GM18502 (cell line): ENCODE data around the gene NRAP.

Source experiments
- ATAC-seq: cut with Tn5 transposase; IDR thresholded peaks from one replicate; pipeline ENCODE4 v1.9.1; 2021; ENCODE audit warnings: mild to moderate bottlenecking; ENCODE audit not compliant: unreplicated experiment, poor library complexity

Gene NRAP

DNA sequence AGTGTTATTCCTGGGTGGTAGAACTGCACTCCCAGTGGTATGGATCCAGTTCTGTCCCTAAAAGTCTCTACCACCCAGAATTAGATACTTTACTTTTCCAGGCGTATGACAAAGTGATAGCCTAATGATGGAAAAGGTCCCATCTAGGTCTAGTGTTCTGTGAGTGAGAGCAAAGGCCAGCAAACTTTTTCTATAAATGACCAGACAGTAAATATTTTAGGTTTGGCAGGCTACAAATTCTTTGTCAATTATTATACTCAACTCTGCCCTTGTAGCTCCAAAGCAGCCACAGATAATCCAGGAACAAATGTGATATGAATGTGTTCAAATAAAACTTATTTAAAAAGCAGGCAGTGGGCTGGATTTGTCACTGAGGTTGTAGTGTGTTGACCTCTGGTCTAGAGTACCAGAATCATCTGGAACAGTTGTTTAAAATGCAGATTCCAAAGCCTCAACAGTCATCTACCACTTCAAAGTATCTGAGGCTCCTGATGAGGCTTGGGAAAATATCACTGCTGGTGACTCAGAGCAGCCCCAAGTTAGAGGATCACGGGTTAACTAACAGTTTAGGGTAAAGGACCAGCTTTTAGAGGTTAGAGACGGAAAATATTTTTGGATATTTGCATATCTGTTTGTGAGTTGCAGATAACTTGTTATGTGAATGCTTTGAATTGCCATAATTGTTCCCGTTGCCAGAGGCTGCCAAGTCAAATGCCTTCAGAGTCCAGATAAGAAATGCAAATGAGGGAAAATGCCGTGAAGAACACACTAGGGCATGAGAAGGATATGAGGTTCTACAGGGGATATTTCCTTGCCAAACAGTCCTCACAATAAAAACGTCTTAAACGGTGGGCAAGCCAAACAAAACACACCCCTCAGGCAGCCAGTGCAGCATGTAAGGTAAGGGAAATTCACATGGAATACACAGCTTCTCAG lies 19.4 kb downstream of the NRAP start:
- ATAC-seq = no peak

- ATAC-seq = no peak
Measured at GRCh38 chr10:113643183-113643582, 20.7 kb downstream of the NRAP start.

DNA sequence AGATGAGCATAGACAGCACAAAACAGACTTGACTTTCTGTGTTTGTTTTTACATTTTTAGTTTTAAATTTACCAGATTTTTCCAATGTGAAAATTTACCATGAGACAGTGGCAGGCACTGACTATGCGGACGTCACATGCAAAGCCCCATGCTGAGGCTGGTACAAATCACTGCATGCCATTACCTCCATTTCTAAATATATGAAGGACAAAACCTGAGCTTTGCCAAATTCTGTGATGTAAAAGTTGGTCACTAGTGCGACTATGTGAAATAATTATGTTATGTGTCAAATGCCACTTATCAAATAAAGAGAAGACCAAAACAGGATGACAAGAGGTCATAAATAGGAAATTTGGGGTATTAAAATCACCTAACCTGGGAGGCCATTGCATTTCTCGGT lies 22.1 kb downstream of the NRAP start:
- ATAC-seq = no peak

- no peak for ATAC-seq
Measured at GRCh38 chr10:113639966-113640365, 23.9 kb downstream of the NRAP start.

- ATAC-seq = no peak
Measured at GRCh38 chr10:113631684-113632367, 32.0 kb downstream of the NRAP start.

- no peak for ATAC-seq
Measured at GRCh38 chr10:113630929-113631533, 32.8 kb downstream of the NRAP start.

- no peak for ATAC-seq
Measured at GRCh38 chr10:113628607-113629153, 35.2 kb downstream of the NRAP start.

DNA sequence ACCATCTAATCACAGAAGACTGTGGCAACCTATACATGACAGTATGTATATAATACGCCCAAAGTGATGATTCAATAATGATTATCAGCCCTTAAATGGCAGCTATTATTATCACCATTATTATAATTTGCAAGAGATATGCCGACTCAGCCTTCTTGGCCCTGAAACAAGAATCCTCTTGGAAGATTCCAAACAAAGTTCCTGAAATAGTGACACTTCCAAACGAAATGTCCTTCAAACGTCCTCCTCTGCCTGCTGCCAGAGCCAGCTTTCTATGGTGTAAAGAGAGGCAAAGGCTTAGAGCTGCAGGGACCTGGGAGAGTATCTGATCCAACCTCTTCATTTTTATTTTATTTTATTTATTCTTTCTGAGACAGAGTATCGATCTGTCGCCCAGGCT lies 36.0 kb downstream of the NRAP start:
- no peak for ATAC-seq

GRCh38 chr10:113626809-113627355 lies 37.0 kb downstream of the NRAP start:
- no peak for ATAC-seq

DNA sequence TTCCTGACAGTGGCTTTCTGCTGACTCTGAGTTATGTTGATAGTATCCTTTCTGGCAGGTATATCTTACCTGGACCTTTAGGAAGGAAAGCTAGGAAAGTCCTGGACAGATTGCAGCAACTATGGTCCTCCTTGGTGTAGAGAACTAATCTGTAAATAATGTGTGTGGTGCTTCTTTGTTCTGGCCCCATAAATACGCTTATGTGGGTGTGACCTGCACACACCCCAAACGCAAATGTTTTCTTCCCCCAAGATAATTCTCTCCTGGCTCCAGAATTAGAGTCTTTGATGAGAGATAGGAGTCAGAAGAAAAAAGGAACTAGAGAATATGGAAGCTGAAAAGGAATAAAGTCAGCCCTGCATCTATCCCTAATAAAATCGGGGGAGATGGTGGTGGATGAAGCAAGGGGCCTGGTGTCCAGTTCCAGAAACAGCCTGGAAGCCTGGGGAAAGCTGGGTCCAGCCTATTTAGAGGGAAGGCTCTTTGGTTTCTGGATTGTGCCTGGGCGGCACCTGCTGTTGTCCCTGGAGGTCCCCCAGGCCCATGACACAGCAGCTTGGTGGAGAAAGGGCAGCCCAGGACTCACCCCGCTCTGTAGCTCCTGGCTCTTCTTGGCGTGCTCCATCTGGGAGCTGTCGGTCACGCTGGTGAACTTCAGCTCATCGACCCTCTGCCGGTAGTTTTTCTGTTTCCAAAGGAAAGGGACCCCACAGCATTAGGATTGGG lies 38.2 kb downstream of the NRAP start:
- no peak for ATAC-seq

- ATAC-seq = no peak
Measured at GRCh38 chr10:113622831-113623230, 41.0 kb downstream of the NRAP start.

DNA sequence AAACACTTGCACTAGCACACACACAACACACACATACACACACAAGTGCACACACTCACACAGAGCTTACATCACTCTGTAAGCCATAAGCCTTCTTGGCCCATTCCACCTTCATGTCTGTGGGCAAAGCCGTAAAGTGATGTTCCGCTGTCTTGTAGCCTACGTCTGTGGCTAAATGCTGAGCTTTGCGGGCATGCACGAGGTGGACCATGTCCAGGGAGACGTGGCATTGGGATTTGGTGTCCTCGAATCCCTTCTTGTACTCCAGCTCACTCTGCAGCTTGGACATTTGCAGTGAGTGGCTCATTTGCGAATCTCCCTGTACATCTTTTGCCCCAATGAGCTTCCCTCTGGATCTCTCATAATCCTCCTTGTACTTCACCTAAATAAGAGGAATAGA lies 42.0 kb downstream of the NRAP start:
- ATAC-seq = no peak

DNA sequence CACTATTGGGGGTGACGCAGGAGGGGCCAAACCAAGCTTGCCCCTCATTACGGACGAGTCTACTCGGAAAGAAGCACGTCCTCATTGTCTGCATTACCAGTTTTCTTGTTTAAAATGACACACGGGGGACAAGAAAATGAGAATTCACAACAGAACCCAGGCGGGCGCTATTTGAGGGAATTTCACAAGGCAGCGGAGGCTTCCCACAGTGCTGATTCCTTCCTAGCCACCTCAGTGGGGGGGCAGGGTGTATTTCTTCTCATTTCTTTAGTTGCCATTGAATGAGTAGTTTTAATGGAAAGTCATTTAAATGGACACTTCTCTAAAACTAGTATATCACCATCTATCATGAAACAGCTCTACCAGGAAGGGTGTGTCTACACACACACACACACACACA lies 42.9 kb downstream of the NRAP start:
- no peak for ATAC-seq

- ATAC-seq = no peak
Measured at GRCh38 chr10:113620511-113620910, 43.3 kb downstream of the NRAP start.

- ATAC-seq = no peak
Measured at GRCh38 chr10:113619401-113619800, 44.4 kb downstream of the NRAP start.

GRCh38 chr10:113618338-113618737 lies 45.5 kb downstream of the NRAP start:
- ATAC-seq = no peak

DNA sequence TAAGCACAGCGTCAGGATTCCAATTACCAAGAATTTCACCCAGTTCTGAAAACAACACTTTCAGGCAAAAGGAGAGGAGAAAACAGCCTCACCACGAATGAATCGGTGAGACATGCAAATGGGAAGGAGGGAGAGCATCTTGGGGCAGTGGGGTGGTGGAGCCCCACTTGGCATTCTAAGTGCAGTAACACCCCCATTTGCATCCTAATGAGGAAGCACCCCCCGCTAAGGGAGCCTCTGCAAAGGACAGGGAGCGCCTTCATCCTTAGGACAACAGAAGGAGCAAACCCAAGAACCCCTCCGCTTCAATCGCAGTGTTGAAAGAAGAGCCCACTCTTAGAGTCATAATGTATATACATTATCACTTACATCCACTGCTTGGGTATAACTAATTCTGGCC lies 46.8 kb downstream of the NRAP start:
- ATAC-seq = no peak

GRCh38 chr10:113616244-113617074 lies 47.4 kb downstream of the NRAP start:
- no peak for ATAC-seq
